ENCODE data around the gene CCDC142. TPM values are rescaled to one million over a fixed set of nuclear protein-coding genes. Genes with fewer than 3 reads are reported as not detected.

Gene CCDC142
- total RNA-seq, 1 donor from 2014 or later = 16.1 TPM

GRCh38 chr2:74424139-74424992 lies 58.4 kb downstream of the CCDC142 start:
- Histone ChIP-seq H3K27me3 (no peaks in the 10 kb centered on the region), H3K4me3 (no peak overlapping the region), H3K36me3 (peaks cover 16% of the 10 kb centered on the region), H3K9me3 (no peaks in the 10 kb centered on the region), H3K4me1 (peaks cover 10% of the 10 kb centered on the region), H3K27ac (no peak overlapping the region)
- ATAC-seq (no peak), DNase-seq (no peak)
- intact Hi-C loops (cut with DNase I) = no loop called here
- no peak for TF ChIP-seq CTCF (IDR thresholded peaks at IDR 0.05)

Other genes with a start within 250 kb of the CCDC142 start
- 3.2 TPM for gene SLC4A5, start 139.6 kb downstream of the CCDC142 start, total RNA-seq
- 140 TPM for gene DCTN1, start 102.7 kb downstream of the CCDC142 start, total RNA-seq
- gene C2orf81, start 61.4 kb downstream of the CCDC142 start, total RNA-seq = 2.1 TPM
- gene WDR54, start 61.3 kb downstream of the CCDC142 start, total RNA-seq = 8.4 TPM
- 32.3 TPM for gene RTKN, start 41.1 kb downstream of the CCDC142 start, total RNA-seq
- gene INO80B, start 27.9 kb downstream of the CCDC142 start, total RNA-seq = 30.2 TPM
- 57.5 TPM for gene WBP1, start 24.6 kb downstream of the CCDC142 start, total RNA-seq
- 51.6 TPM for gene MOGS, start 17.6 kb downstream of the CCDC142 start, total RNA-seq
- 73.1 TPM for gene MRPL53, start 10.3 kb downstream of the CCDC142 start, total RNA-seq
- 23.4 TPM for gene TTC31, start 83 bp upstream of the CCDC142 start, total RNA-seq
- 1.8 TPM for gene LBX2, start 16.6 kb upstream of the CCDC142 start, total RNA-seq
- gene PCGF1, start 24.7 kb upstream of the CCDC142 start, total RNA-seq = 30.1 TPM
- gene TLX2, start 31.5 kb upstream of the CCDC142 start, total RNA-seq = not detected
- gene DQX1, start 43.2 kb upstream of the CCDC142 start, total RNA-seq = not detected
- 119 TPM for gene AUP1, start 46.7 kb upstream of the CCDC142 start, total RNA-seq
- gene HTRA2, start 46.9 kb upstream of the CCDC142 start, total RNA-seq = 31.4 TPM
- gene LOXL3, start 70.9 kb upstream of the CCDC142 start, total RNA-seq = 8.1 TPM
- gene DOK1, start 71.7 kb upstream of the CCDC142 start, total RNA-seq = 35.7 TPM
- 1.4 TPM for gene M1AP, start 165.3 kb upstream of the CCDC142 start, total RNA-seq
- 9.0 TPM for gene SEMA4F, start 171.2 kb upstream of the CCDC142 start, total RNA-seq